GM10266 (cell line): Measurements from ENCODE around the gene DBN1.

Source experiments
- DNase-seq: peaks from one replicate; pipeline ENCODE4 v3.0.0; 2012; ENCODE audit errors: extremely low spot score
- TF ChIP-seq, protein P1 (sequence below): IDR thresholded peaks from 2 replicates; pipeline ENCODE4 v1.5.1; 2012; ENCODE audit warnings: mild to moderate bottlenecking, low read depth; ENCODE audit not compliant: control insufficient read depth, insufficient read depth; ENCODE audit errors: missing control alignments

The DBN1 gene

GRCh38 chr5:177414481-177414880 lies 59.0 kb downstream of the DBN1 start:
- TF ChIP-seq, protein P1, sequence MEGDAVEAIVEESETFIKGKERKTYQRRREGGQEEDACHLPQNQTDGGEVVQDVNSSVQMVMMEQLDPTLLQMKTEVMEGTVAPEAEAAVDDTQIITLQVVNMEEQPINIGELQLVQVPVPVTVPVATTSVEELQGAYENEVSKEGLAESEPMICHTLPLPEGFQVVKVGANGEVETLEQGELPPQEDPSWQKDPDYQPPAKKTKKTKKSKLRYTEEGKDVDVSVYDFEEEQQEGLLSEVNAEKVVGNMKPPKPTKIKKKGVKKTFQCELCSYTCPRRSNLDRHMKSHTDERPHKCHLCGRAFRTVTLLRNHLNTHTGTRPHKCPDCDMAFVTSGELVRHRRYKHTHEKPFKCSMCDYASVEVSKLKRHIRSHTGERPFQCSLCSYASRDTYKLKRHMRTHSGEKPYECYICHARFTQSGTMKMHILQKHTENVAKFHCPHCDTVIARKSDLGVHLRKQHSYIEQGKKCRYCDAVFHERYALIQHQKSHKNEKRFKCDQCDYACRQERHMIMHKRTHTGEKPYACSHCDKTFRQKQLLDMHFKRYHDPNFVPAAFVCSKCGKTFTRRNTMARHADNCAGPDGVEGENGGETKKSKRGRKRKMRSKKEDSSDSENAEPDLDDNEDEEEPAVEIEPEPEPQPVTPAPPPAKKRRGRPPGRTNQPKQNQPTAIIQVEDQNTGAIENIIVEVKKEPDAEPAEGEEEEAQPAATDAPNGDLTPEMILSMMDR: no peak
- DNase-seq: no peak

DNA sequence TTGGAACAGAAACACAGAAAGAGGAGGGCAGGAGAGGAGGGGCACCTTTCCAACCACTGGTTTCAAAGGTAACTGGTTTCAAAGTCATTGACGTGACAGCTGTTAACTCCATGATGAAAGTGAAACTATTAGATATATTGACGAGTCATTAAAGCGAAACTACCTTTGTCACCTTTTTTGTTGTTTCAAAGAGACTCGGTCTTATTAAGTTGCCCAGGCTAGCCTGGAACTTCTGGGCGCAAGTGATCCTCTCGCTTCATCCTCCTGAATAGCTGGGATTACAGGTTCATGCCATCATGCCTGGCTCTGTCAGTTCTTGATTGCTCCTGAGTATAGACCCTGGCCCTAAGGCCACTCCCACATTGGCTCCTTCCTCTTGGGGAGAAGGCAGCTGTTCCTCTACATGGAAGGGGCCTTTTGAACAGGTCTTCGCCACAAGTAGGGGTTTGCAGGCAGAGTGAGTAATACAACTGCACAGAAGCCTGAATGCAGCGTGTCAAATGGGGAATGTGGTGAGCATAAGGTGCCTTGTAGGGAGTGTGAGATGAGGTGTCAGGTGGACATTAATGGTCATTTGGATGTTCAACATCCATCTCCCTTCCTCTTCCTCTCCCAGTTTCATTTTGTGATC lies 60.7 kb downstream of the DBN1 start:
- TF ChIP-seq, protein P1: no peak
- DNase-seq: no peak

- DNase-seq: no peak
- TF ChIP-seq, protein P1: no peak
Measured at GRCh38 chr5:177410575-177410974, 62.9 kb downstream of the DBN1 start.

DNA sequence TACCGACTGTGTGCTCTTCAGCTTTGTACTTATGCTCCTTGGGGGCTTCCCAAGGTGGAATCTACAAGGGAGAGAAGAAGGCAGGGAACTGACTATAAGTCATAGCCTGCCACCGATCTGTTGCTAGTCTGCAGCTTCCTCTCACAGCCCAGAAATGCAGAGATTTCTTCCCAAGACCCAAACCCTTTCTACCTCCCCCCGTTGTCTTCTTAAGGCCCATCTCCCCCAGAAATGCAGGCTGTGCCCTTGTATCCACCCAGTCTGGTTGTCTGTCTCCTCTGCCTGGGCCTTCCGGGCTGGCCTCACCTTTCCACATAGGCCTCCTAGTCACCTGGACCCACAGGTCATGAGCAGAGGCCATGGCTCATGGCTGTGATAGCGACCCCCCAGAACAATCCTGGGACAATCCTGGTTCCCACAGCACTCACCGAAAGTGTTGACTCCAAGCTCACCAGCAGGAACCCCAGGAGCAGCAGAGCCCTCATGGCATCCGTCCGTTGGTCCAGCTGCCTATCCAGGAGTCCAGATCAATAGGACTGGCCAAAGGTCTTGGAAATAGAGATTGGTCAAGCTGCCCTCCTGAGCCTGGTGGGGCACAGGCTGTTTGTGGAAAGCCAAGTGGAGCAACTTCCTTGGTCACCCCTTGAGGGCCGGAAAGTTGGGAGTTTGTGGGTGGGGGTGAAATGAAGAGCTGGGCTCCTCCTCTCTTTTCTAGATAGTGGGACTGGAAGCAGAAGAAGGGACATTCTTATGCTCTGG lies 64.2 kb downstream of the DBN1 start, which contains the start of gene F12:
F12 (minus strand) TSS at position 522 of the 759 bp plus-strand sequence; CDS start at position 485, 37 bp downstream.
- DNase-seq: no peak
- TF ChIP-seq, protein P1: no peak
